Liver (tissue), 9 donors: ENCODE data around the gene NEIL1. TPM values are rescaled to one million over a fixed set of nuclear protein-coding genes. Genes with fewer than 3 reads are reported as not detected.

Experiments used
- DNase-seq: peaks from one replicate; pipeline ENCODE4 v3.0.0-alpha.2; 2017; ENCODE audit warnings: low spot score
- H3K27ac ChIP-seq, 2 donors: one replicate each; pipeline ENCODE4 v1.7.0; 2013; ENCODE audit warnings: inconsistent platforms in 2 of 2, low read length in 2 of 2, control low read depth in 1 of 2, low read depth in 1 of 2, mild to moderate bottlenecking in 1 of 2
- H3K27me3 ChIP-seq, 4 donors: one replicate each; pipeline versions ENCODE4 v1.6.1 to v1.7.0; 2013; ENCODE audit warnings: low read length in 3 of 4, inconsistent platforms in 1 of 4, mild to moderate bottlenecking in 1 of 4, moderate library complexity in 1 of 4; ENCODE audit not compliant: control insufficient read depth in 4 of 4, insufficient read depth in 4 of 4
- H3K36me3 ChIP-seq, 4 donors: one replicate each; pipeline versions ENCODE4 v1.6.1 to v1.7.0; 2013; ENCODE audit warnings: low read length in 3 of 4, mild to moderate bottlenecking in 3 of 4, low read depth in 1 of 4, moderate library complexity in 1 of 4; ENCODE audit not compliant: control insufficient read depth in 4 of 4, insufficient read depth in 3 of 4
- H3K4me1 ChIP-seq, 4 donors: one replicate each; pipeline versions ENCODE4 v1.6.1 to v1.7.0; 2013; ENCODE audit warnings: low read length in 3 of 4, mild to moderate bottlenecking in 3 of 4, moderate library complexity in 1 of 4; ENCODE audit not compliant: control insufficient read depth in 4 of 4, insufficient read depth in 4 of 4
- H3K4me3 ChIP-seq, 3 donors: one replicate each; pipeline versions ENCODE4 v1.6.1 to v1.7.0; 2013; ENCODE audit warnings: low read length in 3 of 3, control low read depth in 1 of 3, low read depth in 1 of 3, mild to moderate bottlenecking in 1 of 3
- H3K9ac ChIP-seq, 2 donors: one replicate each; pipeline ENCODE4 v1.7.0; 2013; ENCODE audit warnings: low read length in 2 of 2, mild to moderate bottlenecking in 2 of 2, moderate library complexity in 2 of 2, control low read depth in 1 of 2, low read depth in 1 of 2
- H3K9me3 ChIP-seq, 4 donors: one replicate each; pipeline versions ENCODE4 v1.6.1 to v1.7.0; 2013; ENCODE audit warnings: low read length in 3 of 4; ENCODE audit not compliant: control insufficient read depth in 4 of 4
- CTCF ChIP-seq: fragments of 150-350 bp; IDR thresholded peaks from 2 replicates; pipeline ENCODE4 v1.5.1; 2017; ENCODE audit warnings: improper control_type of control experiment, low read depth, low read length; ENCODE audit not compliant: missing input control
- FOXA1 ChIP-seq: IDR thresholded peaks from 2 replicates; pipeline ENCODE4 v1.6.1; 2016; ENCODE audit warnings: antibody characterized with exemption
- GABPA ChIP-seq, 2 donors: IDR thresholded peaks in 1 of 2; conservative IDR thresholded peaks in 1 of 2; 2 replicates each; pipeline ENCODE4 v1.6.1; 2016; ENCODE audit warnings: antibody characterized with exemption in 2 of 2, mild to moderate bottlenecking in 1 of 2, moderate library complexity in 1 of 2
- JUND ChIP-seq, 2 donors: IDR thresholded peaks; 2 replicates each; pipeline ENCODE4 v1.6.1; 2016; ENCODE audit warnings: antibody characterized with exemption in 2 of 2
- NR2F2 ChIP-seq: IDR thresholded peaks from 2 replicates; pipeline ENCODE4 v1.6.1; 2016; ENCODE audit warnings: antibody characterized with exemption
- RAD21 ChIP-seq, 2 donors: IDR thresholded peaks; 2 replicates each; pipeline ENCODE4 v1.6.1; 2016; ENCODE audit warnings: antibody characterized with exemption in 2 of 2, mild to moderate bottlenecking in 2 of 2
- RXRA ChIP-seq, 2 donors: IDR thresholded peaks; 2 replicates each; pipeline ENCODE4 v1.6.1; 2017 to 2018; ENCODE audit warnings: antibody characterized with exemption in 2 of 2, mild to moderate bottlenecking in 1 of 2
- YY1 ChIP-seq: IDR thresholded peaks from 2 replicates; pipeline ENCODE4 v1.6.1; 2016; ENCODE audit warnings: antibody characterized with exemption, mild to moderate bottlenecking
- ZBTB33 ChIP-seq: IDR thresholded peaks from 2 replicates; pipeline ENCODE4 v1.6.1; 2016; ENCODE audit warnings: antibody characterized with exemption
- WGBS: extraction: QIAGEN DNeasy Blood & Tissue Kit; methylation state at CpG from one replicate; pipeline ENCODE4 v1.1.7; 2013; 5-methylcytosine and 5-hydroxymethylcytosine counted together
- polyA plus RNA-seq, 2 donors: library from polyadenylated mRNA; stranded (reverse) in 1 of 2; unstranded in 1 of 2; fragments of 200-250 nt in 1 of 2; fragments of >200 nt in 1 of 2; fragmentation: Nextera tagmentation in 1 of 2; extraction: Ambion mirVana in 1 of 2; gene quantifications; one replicate each; pipeline versions ENCODE4 v1.2.1 to v1.2.3, GENCODE V29; 2013 to 2015
- total RNA-seq, 2 donors: library from RNA; depleted of rRNA; stranded (reverse); fragments of >200 nt; gene quantifications; one replicate each; pipeline ENCODE4 v1.2.3, GENCODE V29; 2014
- donor health status: healthy.
- donor health status: healthy.
- donor health status: healthy.
- donor health status: healthy.
- donor health status: healthy.

Gene NEIL1
- total and polyA plus RNA-seq, 4 donors, result 5.3 to 25.8 (median 17.5) TPM

- TF ChIP-seq CTCF (no peak), FOXA1 (no peak), GABPA (IDR thresholded peaks at IDR 0.05 in 1 of 2, conservative IDR thresholded peaks at IDR 0.05 in 1 of 2) (no peak), RXRA (IDR thresholded peaks at IDR 0.05) (no peak), NR2F2 (no peak), ZBTB33 (no peak), RAD21 (IDR thresholded peaks at IDR 0.05) (no peak), JUND (IDR thresholded peaks at IDR 0.05) (no peak), YY1 (no peak)
- 68% methylated on average over 3 of the region's 3 CpGs for WGBS
These were observed 40.7 kb upstream of the NEIL1 start for GRCh38 chr15:75306188-75306587.

GRCh38 chr15:75307778-75308390 is 39.0 kb upstream of the NEIL1 start:
- no peak overlapping the region for H3K4me3 ChIP-seq
- H3K4me1 ChIP-seq, result peaks cover 0 to 3% (median 1%) of the 10 kb centered on the region in 4 donors
- peak; percentile 44 for DNase-seq
- H3K9ac ChIP-seq, result no peak overlapping the region
- no peaks in the 10 kb centered on the region for H3K27me3 ChIP-seq
- WGBS, result 33% methylated on average over 15 of the region's 15 CpGs
- H3K36me3 ChIP-seq, result no peaks in the 10 kb centered on the region
- H3K27ac ChIP-seq, result no peak overlapping the region
- H3K9me3 ChIP-seq, result no peaks in the 10 kb centered on the region
- TF ChIP-seq CTCF (peak; percentile 52), RAD21 (IDR thresholded peaks at IDR 0.05) (peak; percentile 74 to 85), ZBTB33 (no peak)

More at GRCh38 chr15:75306188-75306587, 40.7 kb upstream of the NEIL1 start:
- Histone ChIP-seq H3K27me3 (no peaks in the 10 kb centered on the region), H3K9ac (no peak overlapping the region), H3K27ac (no peak overlapping the region), H3K4me1 (peaks cover 0 to 3% (median 1%) of the 10 kb centered on the region in 4 donors), H3K36me3 (no peaks in the 10 kb centered on the region), H3K4me3 (no peak overlapping the region), H3K9me3 (no peaks in the 10 kb centered on the region)
- DNase-seq, result no peak
